ENCODE measurements around the gene AOPEP. TPM values are rescaled to one million over a fixed set of nuclear protein-coding genes. Genes with fewer than 3 reads are reported as not detected.

Gene AOPEP
- total and polyA plus RNA-seq, 4 donors, result 29.0 to 121 (median 60.0) TPM

DNA sequence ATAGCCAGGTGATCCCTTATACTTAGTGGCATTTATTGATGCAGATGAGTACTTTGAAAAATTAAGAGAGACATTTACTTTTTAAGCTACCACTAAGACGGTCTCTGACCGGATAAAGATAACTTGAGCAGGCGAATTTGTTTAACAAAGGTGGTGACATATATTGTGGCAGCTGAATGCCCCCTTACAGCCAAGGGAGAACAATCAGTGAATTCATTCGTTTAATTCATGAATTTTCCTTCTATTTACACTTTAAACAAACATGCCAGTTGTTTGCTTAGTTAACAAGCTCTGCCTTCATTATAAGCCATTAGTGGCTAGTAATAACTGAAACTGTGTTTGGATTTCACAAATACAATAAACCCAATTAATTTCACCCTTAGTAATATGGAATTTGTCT lies 187.1 kb downstream of the AOPEP start:
- H3K4me1 ChIP-seq (ENCODE audit: control insufficient read depth in 5 of 5, insufficient read depth in 5 of 5, low read length in 5 of 5), result peaks cover 1 to 32% (median 10%) of the 10 kb centered on the region in 5 donors
- 77 to 81% methylated on average over 4 of the region's 4 CpGs for WGBS, 2 donors
- no peak overlapping the region for H3K4me3 ChIP-seq
- no peaks in the 10 kb centered on the region for H3K27me3 ChIP-seq (ENCODE audit: control insufficient read depth in 3 of 3, insufficient read depth in 3 of 3, low read length in 2 of 3)
- DNase-seq, result no peak
- TF ChIP-seq, protein P1, sequence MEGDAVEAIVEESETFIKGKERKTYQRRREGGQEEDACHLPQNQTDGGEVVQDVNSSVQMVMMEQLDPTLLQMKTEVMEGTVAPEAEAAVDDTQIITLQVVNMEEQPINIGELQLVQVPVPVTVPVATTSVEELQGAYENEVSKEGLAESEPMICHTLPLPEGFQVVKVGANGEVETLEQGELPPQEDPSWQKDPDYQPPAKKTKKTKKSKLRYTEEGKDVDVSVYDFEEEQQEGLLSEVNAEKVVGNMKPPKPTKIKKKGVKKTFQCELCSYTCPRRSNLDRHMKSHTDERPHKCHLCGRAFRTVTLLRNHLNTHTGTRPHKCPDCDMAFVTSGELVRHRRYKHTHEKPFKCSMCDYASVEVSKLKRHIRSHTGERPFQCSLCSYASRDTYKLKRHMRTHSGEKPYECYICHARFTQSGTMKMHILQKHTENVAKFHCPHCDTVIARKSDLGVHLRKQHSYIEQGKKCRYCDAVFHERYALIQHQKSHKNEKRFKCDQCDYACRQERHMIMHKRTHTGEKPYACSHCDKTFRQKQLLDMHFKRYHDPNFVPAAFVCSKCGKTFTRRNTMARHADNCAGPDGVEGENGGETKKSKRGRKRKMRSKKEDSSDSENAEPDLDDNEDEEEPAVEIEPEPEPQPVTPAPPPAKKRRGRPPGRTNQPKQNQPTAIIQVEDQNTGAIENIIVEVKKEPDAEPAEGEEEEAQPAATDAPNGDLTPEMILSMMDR (IDR thresholded peaks at IDR 0.05; ENCODE audit: control extremely low read depth, extremely low read depth), result no peak
- H3K36me3 ChIP-seq (ENCODE audit: control insufficient read depth in 4 of 4, insufficient read depth in 4 of 4, low read length in 4 of 4), result no peaks in the 10 kb centered on the region
- H3K9me3 ChIP-seq (ENCODE audit: control insufficient read depth in 4 of 4, insufficient read depth in 3 of 4, low read length in 3 of 4), result no peaks in the 10 kb centered on the region
- ATAC-seq (ENCODE audit: insufficient read depth, low FRiP score), result no peak
- H3K27ac ChIP-seq (ENCODE audit: low read depth in 1 of 2, low read length in 1 of 2), result no peak overlapping the region
- no peak overlapping the region for H3K9ac ChIP-seq (ENCODE audit: insufficient read depth in 1 of 2, low read length in 2 of 2)

DNA sequence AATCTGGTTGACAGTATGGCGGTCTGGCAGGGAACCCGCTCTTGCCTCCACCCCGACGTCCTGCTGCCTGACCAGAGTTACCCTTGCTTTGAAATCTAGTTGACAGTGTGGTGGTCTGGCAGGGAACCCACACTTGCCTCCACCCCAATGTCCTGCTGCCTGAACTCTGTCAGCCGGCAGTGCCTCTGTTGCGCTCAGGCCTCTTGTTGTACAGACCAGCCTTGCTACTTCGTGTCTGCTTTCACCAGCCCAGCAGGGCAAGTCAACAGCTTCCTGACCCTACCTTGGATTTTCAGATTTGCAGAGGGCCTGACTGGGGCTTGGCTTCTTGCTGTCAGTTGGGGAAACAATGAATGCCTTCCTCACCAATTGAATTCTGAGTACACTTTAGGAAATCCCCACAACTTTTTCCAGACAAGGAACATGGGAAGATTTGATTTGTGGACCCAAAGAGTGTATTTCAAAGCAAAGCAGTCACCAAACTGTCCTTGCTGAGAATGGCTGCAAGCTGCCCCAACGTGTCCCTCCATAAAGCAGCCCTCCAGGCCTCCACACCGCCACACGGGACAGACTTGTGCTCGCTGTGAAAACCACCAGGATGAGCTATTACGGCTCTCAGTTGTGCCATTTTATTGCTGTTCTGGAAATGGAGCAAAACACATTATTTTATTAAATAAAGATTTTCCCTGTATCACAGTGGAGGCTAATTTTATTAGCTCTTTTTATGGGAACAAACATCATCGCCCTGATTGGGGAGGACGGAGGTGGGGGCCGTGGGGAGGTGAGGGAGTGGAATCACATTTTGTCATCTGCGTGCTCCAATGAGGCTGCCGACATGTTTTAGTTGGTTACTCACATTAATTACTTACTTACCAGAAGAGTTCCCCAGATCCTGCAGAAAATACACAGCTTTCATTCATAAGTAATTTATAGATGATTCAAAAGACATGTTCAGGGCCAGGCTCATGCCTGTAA lies 189.3 kb downstream of the AOPEP start:
- TF ChIP-seq, protein P1 (IDR thresholded peaks at IDR 0.05; ENCODE audit: control extremely low read depth, extremely low read depth), result no peak
- no peaks in the 10 kb centered on the region for H3K9me3 ChIP-seq (ENCODE audit: control insufficient read depth in 4 of 4, insufficient read depth in 3 of 4, low read length in 3 of 4)
- ATAC-seq (ENCODE audit: insufficient read depth, low FRiP score), result no peak
- no peak for DNase-seq
- no peak overlapping the region for H3K9ac ChIP-seq (ENCODE audit: insufficient read depth in 1 of 2, low read length in 2 of 2)
- no peak overlapping the region for H3K27ac ChIP-seq (ENCODE audit: low read depth in 1 of 2, low read length in 1 of 2)
- WGBS, 2 donors, result 95 to 96% methylated on average over 17 of the region's 17 CpGs
- peaks cover 0 to 29% (median 7%) of the 10 kb centered on the region in 5 donors for H3K4me1 ChIP-seq (ENCODE audit: control insufficient read depth in 5 of 5, insufficient read depth in 5 of 5, low read length in 5 of 5)
- no peaks in the 10 kb centered on the region for H3K36me3 ChIP-seq (ENCODE audit: control insufficient read depth in 4 of 4, insufficient read depth in 4 of 4, low read length in 4 of 4)
- H3K27me3 ChIP-seq (ENCODE audit: control insufficient read depth in 3 of 3, insufficient read depth in 3 of 3, low read length in 2 of 3), result no peaks in the 10 kb centered on the region
- no peak overlapping the region for H3K4me3 ChIP-seq

DNA sequence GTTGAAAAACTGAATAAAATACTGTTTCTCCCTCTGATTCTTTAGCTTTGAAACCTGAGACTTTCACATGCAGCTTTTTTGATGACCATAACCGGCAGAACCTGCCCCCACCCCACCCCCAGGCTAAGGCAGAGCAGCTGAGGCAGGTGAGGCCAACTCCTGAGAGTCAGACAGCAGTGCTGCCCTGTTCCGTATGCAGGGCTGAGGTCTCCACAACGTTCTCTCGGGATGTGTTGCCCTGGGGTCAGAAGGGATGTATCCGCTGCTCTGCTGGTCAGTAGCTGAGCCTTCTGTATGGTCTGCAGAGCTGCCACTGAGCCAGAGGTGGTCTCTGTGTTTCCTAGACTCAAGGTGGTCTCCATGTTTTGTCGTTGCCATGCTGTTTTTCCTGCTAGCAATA lies 190.5 kb downstream of the AOPEP start:
- Histone ChIP-seq H3K9ac (ENCODE audit: insufficient read depth in 1 of 2, low read length in 2 of 2) (no peak overlapping the region), H3K9me3 (ENCODE audit: control insufficient read depth in 4 of 4, insufficient read depth in 3 of 4, low read length in 3 of 4) (no peaks in the 10 kb centered on the region), H3K36me3 (ENCODE audit: control insufficient read depth in 4 of 4, insufficient read depth in 4 of 4, low read length in 4 of 4) (no peaks in the 10 kb centered on the region), H3K4me1 (ENCODE audit: control insufficient read depth in 5 of 5, insufficient read depth in 5 of 5, low read length in 5 of 5) (peaks cover 5 to 37% (median 15%) of the 10 kb centered on the region in 5 donors), H3K4me3 (no peak overlapping the region), H3K27ac (ENCODE audit: low read depth in 1 of 2, low read length in 1 of 2) (peak overlapping the region in 1 of 2 donors; percentile 37), H3K27me3 (ENCODE audit: control insufficient read depth in 3 of 3, insufficient read depth in 3 of 3, low read length in 2 of 3) (no peaks in the 10 kb centered on the region)
- TF ChIP-seq, protein P1 (IDR thresholded peaks at IDR 0.05; ENCODE audit: control extremely low read depth, extremely low read depth), result no peak
- WGBS, 2 donors, result 78 to 94% methylated on average over 6 of the region's 6 CpGs
- no peak for ATAC-seq (ENCODE audit: insufficient read depth, low FRiP score)
- DNase-seq, result peak in 2 of 3 donors; percentile 63 to 67
